22Rv1 (cell line): ENCODE measurements around the gene FKBP11.

Experiments used
- H3K27ac ChIP-seq: fragments of 450-650 bp; 2 replicates; pipeline ENCODE4 v1.5.1; 2017
- CTCF ChIP-seq: fragments of 450-650 bp; IDR thresholded peaks from 2 replicates; pipeline ENCODE4 v1.5.1; 2017; ENCODE audit warnings: mild to moderate bottlenecking
- ZFX ChIP-seq: fragments of 450-650 bp; IDR thresholded peaks from 2 replicates; pipeline ENCODE4 v1.6.1; 2017; ENCODE audit warnings: antibody characterized with exemption, borderline replicate concordance

The FKBP11 gene

GRCh38 chr12:48969833-48970701 lies 44.8 kb upstream of the FKBP11 start:
- no peak for TF ChIP-seq ZFX
- TF ChIP-seq CTCF: no peak
- H3K27ac ChIP-seq: no peak overlapping the region

GRCh38 chr12:48969160-48969771 lies 44.0 kb upstream of the FKBP11 start:
- TF ChIP-seq CTCF (no peak), ZFX (no peak)
- no peak overlapping the region for H3K27ac ChIP-seq

GRCh38 chr12:48968467-48968866 lies 43.2 kb upstream of the FKBP11 start:
- H3K27ac ChIP-seq: no peak overlapping the region
- TF ChIP-seq ZFX (no peak), CTCF (no peak)

- TF ChIP-seq ZFX: no peak
- H3K27ac ChIP-seq: no peak overlapping the region
Measured at GRCh38 chr12:48967991-48968390, 42.7 kb upstream of the FKBP11 start.

- no peak overlapping the region for H3K27ac ChIP-seq
- TF ChIP-seq CTCF (no peak), ZFX (no peak)
Measured at GRCh38 chr12:48966177-48966895, 41.0 kb upstream of the FKBP11 start.

GRCh38 chr12:48965298-48965838 lies 40.1 kb upstream of the FKBP11 start:
- no peak for TF ChIP-seq CTCF
- TF ChIP-seq ZFX: no peak
- H3K27ac ChIP-seq: no peak overlapping the region

- H3K27ac ChIP-seq: no peak overlapping the region
Measured at GRCh38 chr12:48961801-48962200, 36.5 kb upstream of the FKBP11 start.

More at GRCh38 chr12:48961801-48962200, 36.5 kb upstream of the FKBP11 start:
- TF ChIP-seq CTCF (no peak), ZFX (no peak)
